Stimulated activated CD8-positive, alpha-beta memory T cell treated with anti-CD3 and anti-CD28 coated beads, Interleukin-7, amount 100 ng/mL, for 48 hours (primary cell): ENCODE measurements around the gene KLF13.
A peak's percentile ranks its signal among the peaks of the same experiment; 100 is the strongest.

Source experiments
- DNase-seq, 2 donors: peaks; one replicate each; pipeline ENCODE4 v3.0.0-alpha.2; 2020; ENCODE audit warnings: low read depth in 1 of 2; ENCODE audit errors: extremely low read depth in 1 of 2

KLF13 gene

DNA sequence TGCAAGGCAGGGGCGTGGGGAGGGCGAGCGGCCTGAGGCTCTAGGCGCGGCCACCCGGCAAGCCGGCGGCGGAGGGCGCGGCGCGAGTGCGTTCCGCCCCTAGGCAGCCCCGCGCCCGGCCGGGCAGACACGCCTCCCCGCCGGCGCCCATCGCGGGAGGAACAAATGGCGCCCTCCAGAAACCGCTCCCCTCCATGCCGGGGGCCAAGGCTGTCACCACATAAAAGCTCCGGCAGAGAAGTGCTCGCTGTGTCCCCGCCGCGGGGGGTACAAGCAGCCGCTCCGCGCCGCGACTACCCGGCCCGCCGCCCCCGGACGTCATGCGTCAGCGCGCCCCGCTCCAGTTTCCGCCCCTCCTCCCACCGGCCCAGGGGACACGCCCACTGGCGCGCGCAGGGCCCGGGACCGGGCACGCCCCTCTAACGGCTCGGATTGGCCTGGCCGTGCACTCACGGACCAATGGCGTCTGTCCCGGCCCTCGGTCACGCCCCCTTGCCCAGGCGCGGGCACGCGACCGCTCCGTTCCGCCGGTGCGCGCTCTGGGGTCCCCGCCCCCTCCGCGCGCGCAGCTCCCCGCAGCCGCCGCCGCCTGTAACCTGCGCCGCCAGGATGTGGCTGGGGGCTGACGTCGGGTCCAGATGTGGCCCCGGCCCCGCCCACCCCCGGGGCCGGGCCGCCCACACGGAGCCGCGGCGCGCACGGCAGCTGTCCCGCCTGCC lies at the start of gene KLF13:
Gene KLF13 (plus strand): TSS at position 680 of the 719 bp plus-strand sequence. CDS start 378 bp downstream, outside the sequence.
- peak; percentile 97 to 100 for DNase-seq

DNA sequence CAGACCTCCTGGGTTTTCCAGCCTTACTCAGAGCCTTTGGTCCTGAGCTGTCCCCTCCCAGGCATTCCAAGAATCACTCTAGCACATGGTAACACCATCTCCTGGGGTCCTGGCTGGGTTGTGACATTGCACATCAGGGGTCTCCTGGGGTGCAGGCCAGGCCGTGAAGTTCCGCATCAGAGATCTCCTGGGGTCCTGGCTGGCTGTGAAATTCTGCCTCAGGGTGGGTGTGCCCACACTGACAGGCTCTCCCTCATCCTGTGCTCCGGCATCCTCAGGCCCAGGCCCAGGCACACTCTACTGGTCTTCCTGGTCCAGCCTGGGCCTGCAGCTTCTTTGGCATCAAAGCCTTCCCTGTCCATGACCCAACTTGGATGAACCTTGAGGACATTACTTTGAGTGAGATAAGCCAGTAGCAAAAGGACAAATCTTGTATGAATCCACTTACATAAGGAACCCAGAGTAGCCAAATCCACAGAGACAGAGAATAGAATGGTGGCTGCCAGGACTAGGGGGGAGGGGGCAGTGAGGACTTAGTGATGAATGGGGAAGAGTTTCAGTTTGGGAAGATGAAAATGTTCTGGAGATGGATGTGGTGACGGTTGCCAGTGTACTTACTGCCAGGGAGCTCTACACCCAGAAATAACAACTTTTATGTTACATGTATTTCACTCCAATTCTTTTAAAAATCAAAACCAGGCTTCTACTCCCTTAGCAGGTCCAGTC lies 49.1 kb upstream of the KLF13 start:
- DNase-seq: no peak

DNA sequence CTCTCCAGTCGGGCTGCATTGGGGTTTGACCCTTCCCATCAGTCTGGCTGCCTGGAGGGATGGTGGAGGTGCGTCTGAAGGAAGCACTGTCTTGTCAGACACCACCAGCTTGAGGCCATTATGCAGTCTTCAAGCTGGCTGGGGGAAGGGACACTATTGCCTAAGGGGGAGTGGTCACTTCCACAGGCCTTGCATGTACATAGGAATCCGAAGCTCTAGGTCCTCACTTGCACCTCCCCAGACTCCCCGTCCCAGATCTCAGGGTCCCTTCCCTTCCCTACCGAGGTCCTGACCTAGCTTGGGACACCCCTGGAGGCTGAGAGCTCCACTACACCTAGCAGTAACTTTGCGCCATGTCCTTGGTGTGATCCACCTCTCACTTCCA lies 48.6 kb upstream of the KLF13 start:
- DNase-seq: no peak

DNA sequence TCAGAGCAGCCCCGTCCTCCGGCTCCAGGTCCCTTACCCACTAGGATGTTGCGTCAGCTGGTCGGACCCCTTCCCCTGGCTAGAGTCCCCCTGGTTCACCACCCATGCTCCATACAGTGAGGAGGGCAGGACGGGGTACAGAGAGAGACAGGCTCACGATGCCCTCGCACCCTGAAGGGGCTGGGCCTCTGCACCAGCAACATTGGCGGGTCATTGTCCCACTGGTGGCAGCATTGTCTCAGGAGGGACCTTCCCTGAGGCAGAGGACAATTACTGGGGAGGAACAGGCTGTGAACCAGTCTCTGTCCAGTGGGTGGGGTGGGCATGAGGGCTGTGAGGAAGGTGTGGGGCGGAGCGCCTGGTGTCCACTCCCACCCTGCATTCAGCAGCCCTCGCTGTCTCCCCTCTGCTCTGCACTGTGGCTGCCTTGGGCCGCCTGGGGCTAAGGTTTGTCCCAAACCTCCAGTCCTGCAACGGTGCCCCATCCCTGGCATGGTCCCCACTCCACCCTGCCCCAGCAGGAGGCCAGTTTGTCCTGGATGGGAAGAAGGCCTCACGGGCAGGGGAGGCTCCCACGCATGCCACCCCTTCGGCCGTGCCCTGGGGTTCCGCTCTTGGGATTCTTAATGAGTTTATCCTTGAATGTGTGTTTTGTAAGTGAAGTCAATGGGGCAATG lies 48.0 kb upstream of the KLF13 start:
- DNase-seq: no peak

DNA sequence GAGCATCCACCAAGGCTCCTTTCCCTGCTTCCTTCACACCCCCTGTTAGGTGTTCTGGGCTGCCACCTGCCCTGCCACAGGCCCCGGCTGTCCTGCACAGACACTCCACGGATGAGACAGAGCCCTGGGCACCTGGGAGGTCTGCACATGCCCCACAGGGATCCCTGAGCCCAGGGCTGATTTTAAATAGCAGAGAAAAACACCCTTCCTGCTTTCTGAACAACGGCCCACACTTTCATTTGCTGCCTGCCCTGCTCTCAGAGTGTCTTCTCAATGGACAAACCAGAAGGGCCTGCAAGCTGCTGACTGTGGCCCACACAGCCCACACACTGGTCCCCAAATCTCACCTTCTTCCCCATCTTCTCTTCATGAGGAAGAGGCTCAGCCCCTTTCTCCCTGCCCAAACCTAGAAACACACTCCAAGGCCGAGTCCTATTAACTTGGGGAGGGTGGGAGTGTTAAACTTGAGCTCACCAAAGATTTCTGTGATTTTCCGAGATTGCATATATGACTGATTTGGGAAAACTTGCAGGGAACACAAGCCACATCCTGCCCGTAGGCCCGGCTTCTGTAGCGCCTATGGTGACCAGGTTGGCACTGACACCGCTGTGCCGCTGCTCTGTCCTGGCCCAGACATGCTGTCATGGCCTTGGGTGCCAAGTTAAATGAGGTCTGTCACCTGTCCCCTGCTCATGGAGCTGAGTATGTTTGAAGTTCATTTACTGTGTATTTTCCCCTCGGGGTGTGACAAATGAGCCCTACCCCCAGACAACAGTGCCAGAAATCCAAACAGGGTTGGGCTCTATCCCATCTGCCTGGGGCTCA lies 47.2 kb upstream of the KLF13 start:
- no peak for DNase-seq

DNA sequence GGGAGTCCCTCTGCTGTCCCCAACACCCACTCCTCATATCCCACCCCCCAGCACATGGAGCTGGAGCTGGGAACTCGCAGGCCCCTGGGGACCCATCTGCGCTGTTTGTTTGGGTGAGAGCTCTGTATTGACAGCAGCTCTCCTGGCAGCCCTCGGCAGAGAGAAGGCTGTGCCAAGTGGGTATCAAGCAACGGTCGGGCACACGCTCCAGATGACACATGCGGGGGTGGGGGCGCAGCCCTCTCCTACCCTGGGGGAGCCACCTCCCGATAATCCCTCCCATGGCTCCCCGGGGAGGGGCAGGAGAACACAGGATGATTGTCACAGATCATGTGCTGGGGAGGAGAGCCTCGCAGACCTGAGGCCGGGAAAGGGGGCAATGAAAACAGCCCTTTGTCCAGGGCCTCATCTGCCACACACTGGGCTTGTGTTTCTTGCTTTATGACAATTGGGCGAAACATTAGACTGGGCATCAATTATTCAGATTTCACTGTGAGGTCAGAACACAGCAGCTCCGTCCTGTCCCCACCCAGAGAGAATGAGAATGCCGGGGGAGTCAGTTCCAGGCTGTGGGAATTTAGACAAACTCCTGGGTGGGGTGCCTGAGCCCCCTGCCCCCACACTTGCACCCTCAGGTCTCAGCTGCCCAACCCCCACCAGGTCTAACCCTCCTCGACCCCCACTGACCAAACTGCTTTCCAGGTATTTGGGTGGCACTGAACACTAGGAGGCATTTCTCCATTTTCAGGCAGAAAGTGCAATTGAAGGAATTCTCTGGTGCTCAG lies 46.4 kb upstream of the KLF13 start:
- DNase-seq: no peak

DNA sequence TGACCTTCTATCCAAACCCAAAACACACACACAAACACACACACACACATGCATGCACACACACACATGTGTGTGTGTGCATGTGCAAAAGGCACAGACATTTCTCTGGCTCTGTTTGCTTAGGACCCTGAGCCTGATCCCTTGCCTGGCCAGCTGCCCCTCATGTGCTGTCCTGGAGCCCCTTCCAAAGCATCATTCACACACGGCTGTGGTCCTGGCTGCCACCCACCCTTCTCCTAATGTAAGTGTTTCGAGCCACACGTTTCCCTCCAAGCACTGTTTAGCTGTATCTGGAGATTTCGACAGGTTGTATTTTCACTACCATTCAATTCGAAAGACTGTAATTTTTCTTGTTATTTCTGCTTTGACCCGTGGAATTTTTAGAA lies 45.8 kb upstream of the KLF13 start:
- DNase-seq: no peak

DNA sequence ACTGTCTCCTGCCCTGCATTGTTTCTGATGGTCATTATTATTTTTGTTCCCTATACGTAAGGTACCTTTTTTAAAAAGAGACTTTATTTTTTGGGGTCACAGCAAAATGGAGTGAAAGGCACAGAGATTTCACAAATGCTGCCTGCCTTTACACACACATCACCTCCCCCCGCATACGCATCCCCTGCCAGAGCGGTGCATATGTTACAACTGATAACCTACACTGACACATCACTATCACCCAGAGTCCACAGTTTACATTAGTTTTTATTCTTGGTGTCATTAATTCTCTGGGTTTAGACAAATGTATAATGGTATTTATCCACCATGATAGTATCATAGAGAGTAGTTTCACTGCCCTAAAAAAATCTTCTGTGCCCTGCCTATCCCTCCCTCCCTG lies 43.6 kb upstream of the KLF13 start:
- DNase-seq: no peak

DNA sequence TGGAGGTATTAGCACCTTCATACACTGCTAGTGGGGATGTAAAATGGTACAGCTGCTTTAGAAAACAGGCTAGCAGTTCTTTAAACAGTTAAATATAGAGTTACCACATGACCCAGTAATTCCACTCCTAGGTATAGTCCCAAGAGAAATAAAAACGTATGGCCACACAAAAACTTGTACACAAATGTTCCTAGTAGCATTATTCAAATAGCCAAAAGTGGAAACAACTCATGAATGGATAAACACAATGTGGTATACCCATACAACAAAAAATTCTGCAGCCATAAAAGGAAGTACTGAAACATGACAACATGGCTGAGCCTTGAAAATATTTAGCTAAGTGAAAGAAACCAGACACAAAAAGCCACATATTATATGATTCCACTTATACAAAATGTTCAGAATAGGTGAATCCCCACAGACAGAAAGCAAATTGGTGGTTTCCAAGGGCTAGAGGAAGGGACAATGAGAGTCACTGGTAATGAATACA lies 40.8 kb upstream of the KLF13 start:
- DNase-seq: no peak

DNA sequence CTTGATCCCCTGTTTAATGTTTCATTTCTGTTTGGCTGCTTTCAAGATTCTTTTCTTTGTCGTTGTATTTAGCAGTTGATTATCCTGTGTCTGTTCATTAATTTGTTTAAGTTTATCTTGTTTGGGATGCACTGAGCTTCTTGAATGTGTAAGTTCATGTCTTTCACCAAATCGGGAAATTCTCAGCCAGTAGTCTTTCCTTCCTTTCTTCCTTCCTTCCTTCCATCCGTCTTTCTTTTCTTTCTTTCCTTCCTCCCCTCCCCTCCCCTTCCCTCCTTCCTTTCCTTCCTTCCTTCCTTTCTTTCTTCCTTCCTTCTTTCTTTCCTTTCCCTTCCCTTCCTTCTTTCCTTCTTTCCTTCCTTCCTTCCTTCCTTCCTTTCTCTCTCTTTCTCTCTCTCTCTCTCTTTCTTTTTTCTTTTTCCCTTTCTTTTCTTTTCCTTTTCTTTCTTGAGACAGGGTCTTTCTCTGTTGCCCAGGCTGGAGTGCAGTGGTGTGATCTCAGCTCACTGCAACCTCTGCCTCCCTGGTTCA lies 35.5 kb upstream of the KLF13 start:
- DNase-seq: no peak

DNA sequence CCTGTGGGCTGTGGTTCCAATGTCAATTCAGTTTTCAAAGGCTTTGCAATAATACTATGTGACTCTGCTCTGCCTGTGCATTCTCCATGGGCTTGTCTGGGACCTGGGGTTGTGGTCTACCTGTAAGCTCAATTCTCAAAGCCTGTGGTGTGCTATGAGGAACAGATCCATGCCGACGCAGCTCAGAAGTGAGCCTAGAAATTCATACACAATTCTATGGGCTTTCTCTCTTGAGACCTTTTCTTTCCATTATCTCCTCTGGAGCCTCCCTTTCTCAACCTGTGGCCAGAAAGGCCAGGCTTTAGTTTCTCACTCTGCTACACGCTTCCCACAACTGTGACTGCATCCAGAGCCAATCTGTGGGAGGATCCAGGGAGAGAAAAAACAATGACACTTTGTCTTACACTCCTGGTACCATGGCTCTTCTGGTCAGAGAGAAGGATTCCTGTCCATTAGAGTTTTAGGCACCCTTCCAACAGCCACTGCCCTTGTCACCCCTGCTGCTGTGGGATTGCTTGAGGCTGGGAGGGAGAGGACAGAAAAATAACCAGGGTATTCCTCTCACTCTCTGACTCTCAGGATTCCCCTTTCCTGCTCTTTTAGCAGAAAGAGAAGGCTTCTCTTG lies 34.1 kb upstream of the KLF13 start:
- no peak for DNase-seq

DNA sequence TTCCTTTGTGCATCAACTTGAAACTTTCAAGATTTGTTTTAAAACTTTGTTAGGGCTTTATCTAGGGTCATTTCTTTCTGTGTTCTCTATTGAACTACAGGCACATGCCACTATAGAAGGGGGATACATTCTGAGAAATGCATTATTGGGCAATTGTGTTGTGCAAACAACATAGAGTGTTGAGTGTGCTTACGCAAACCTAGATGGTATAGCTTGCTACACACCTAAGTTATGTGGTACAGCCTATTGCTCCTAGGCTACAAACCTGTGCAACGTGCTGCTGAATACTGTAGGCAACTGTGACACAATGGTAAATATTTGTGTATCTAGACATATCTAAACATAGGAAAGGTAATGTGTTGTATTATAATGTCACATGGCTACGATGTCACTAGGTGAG lies 33.0 kb upstream of the KLF13 start:
- DNase-seq: no peak

DNA sequence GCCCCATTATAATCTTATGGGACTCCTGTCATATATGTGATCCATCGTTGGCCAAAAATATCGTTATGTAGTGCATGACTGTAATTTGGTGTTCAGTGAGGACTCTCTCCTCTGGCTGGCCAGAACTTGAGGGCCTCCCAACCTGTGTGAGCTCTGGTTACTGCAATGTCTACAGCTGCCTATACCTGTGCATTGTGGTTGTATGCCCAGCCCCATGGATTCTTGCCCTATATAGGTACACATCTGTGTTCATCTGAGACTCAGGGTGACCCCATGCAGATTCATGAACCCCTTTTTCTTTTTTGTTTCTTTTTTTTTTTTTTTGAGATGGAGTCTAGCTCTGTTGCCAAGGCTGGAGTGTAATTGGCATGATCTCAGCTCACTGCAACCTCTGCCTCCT lies 32.6 kb upstream of the KLF13 start:
- no peak for DNase-seq

DNA sequence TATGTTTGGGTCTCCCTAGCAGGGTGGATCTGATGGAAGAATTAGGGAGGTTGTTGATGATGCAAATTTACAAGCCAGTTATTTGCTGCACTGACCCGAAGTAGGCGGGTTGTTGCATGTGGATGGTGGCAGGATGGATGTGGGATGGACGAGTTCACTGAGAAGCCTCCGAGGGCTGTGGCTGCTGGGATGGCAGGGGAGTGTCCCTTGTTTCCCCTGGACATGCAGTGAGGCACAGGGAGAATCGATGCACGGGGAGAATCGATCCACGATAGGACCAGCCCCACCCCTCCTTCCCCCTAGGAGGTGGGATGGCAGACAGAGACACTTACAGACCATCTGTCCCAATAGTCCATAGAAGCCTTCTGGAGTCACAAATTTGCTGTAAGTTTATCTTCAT lies 31.0 kb upstream of the KLF13 start:
- DNase-seq: no peak

DNA sequence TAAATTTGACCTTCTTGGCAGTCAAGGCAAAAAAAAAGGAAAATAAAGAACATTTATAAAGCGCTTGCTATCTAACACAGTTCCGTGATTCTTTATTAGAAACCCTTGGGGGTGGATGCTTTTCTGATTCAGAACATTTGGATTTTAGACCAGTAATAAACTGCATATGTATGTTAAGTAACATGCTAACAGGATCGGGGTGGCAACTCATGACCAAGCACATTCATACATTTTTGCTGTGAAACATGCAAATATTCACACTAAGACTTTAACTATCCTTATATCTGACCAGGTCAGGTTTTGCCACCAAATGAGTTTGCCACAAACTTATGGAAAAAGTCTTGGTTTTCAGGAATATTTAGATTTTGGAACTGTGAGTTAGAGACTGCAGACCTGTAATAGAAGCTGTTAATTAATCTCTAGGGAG lies 30.4 kb upstream of the KLF13 start:
- no peak for DNase-seq

DNA sequence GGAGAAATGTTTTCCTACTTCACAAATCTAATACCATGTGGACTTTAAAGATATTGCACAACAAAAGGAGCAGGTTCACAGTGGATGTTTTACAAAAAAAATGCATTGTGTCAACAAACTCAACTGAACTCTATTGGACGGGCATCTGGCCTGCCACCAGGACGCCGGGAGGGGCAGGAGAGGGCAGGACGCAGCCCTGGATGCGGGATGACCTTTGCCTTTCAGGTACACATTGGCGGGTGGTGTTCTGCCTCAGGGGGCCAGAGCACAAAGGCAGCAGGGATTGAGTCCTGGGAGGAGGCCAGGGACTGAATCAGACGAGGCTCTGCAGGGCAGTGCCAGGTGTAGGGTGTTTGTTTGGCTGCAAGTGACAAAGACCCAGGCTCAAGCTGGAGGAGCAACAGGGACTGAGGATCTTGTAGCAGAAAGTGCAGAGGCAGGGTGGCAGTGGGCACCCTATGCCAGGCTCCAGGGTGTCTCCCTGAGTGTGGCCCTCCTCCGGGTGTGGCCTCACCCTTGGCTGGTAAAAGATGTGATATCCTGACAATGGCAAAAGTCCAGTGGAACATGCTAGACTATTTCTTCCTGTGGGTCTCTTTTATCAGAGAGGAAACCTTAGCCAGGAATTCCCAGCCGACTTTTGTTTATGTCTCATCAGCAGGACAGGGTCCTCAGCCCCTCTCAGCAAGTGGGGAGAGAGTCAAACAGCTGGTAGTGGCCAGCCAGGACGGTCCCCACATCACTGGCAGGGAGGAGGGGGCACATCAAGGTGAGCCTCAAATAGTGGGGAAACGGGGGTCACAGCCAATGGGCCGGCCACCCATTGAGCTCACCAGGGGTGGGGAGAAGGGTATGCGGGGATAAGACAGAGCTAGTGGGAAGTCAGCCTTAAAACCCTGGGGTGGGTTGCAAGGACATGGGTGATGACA lies 29.7 kb upstream of the KLF13 start:
- DNase-seq: no peak

DNA sequence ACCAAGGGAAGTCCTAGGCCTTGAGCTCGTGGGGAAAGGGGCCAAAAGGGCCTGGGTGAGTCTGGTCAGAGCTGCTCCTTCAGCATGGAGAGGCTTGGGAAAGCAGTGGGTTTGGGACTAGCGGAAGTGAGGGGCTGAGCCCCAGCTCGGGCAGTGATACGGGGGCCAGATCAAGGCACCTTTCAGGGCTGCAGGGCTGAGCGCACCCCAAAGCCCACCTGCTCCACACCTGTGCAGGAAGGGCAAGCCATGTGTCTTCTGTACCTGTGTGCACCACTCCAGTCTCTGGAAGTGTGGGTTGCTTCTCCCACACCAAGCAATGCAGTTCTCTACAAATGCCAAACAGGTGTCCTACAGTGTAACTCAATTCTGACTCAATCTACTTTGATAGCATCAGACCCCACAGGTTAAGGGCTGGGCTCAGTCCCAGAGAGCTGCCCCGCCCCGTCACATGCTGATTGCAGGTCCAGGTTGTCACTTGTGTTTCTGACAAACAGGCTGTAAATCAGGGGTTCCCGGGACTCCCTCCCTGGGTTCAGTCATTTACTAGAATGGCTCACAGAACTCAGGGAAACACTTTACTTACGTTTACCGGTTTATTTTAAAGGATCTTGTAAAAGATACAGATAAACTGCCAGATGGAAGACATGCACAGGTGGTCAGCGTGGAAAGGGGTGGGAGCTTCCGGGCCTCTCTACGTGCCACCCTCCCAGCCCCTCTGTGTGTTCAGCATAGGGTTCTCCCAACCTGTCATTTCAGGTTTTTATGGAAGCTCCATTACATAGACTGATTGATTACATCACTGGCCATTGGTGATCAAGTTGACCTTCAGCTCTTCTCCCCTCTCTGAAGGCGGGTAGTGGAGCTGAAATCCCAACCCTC lies 28.8 kb upstream of the KLF13 start:
- no peak for DNase-seq
